PC-3 (cell line): ENCODE results near the gene PRKCE.

Experiments
- CTCF ChIP-seq: fragments of 300-600 bp; sonication (generic); conservative IDR thresholded peaks from 2 replicates; pipeline ENCODE4 v1.5.1; 2017; ENCODE audit warnings: antibody characterized with exemption, low read depth, mild to moderate bottlenecking, low read length
- EZH2 ChIP-seq: fragments of 300-600 bp; sonication (generic); IDR thresholded peaks from one replicate; pipeline ENCODE4 v1.6.1; 2017; ENCODE audit warnings: antibody characterized with exemption, mild to moderate bottlenecking, low read length; ENCODE audit not compliant: unreplicated experiment
- EZH2phosphoT487 ChIP-seq: fragments of 300-600 bp; sonication (generic); IDR thresholded peaks from 2 replicates; pipeline ENCODE4 v1.6.1; 2018; ENCODE audit warnings: mild to moderate bottlenecking, antibody characterized with exemption, low read length, borderline replicate concordance

GRCh38 chr2:45709137-45709536 lies 57.7 kb downstream of the PRKCE start:
- no peak for TF ChIP-seq EZH2phosphoT487
- no peak for TF ChIP-seq CTCF
- no peak for TF ChIP-seq EZH2
